Trophoblast cell (in vitro differentiated cells and primary cell): Measurements from ENCODE around the gene SNX32.
A peak's percentile ranks its signal among the peaks of the same experiment; 100 is the strongest.

ENCODE experiments used
- DNase-seq, 2 donors: peaks; one replicate each; pipeline ENCODE4 v3.0.0-alpha.2; 2016
- H2AFZ ChIP-seq: 2 replicates; pipeline ENCODE4 v1.6.1; 2013; ENCODE audit warnings: low read length, moderate library complexity, mild to moderate bottlenecking; ENCODE audit not compliant: insufficient read depth, poor library complexity
- H2AK5ac ChIP-seq: 2 replicates; pipeline ENCODE4 v1.6.1; 2013; ENCODE audit warnings: mild to moderate bottlenecking, low read length
- H2BK120ac ChIP-seq: 2 replicates; pipeline ENCODE4 v1.6.1; 2013; ENCODE audit warnings: low read length, mild to moderate bottlenecking, moderate library complexity; ENCODE audit not compliant: insufficient read depth, poor library complexity
- H2BK12ac ChIP-seq: 2 replicates; pipeline ENCODE4 v1.6.1; 2013; ENCODE audit warnings: mild to moderate bottlenecking, low read length, moderate library complexity
- H2BK5ac ChIP-seq: 2 replicates; pipeline ENCODE4 v1.6.1; 2013; ENCODE audit warnings: low read length, low read depth, moderate library complexity, mild to moderate bottlenecking; ENCODE audit not compliant: poor library complexity
- H3K14ac ChIP-seq: 2 replicates; pipeline ENCODE4 v1.6.1; 2013; ENCODE audit warnings: mild to moderate bottlenecking, low read length
- H3K18ac ChIP-seq: 2 replicates; pipeline ENCODE4 v1.6.1; 2013; ENCODE audit warnings: mild to moderate bottlenecking, low read length
- H3K23ac ChIP-seq: 2 replicates; pipeline ENCODE4 v1.6.1; 2013; ENCODE audit warnings: low read length
- H3K27ac ChIP-seq: 2 replicates; pipeline ENCODE4 v1.5.1; 2013; ENCODE audit warnings: low read depth, mild to moderate bottlenecking, inconsistent platforms, low read length, moderate library complexity
- H3K27me3 ChIP-seq: 2 replicates; pipeline ENCODE4 v1.6.1; 2013; ENCODE audit warnings: inconsistent platforms, mild to moderate bottlenecking, low read length, moderate library complexity; ENCODE audit not compliant: insufficient read depth
- H3K36me3 ChIP-seq, 2 experiments: 1 replicate in 1 of 2; 2 replicates in 1 of 2; pipeline ENCODE4 v1.6.1; 2013; ENCODE audit warnings: low read length in 2 of 2, mild to moderate bottlenecking in 2 of 2, moderate library complexity in 1 of 2; ENCODE audit not compliant: insufficient read depth in 2 of 2, control insufficient read depth in 1 of 2
- H3K4ac ChIP-seq: 2 replicates; pipeline ENCODE4 v1.6.1; 2013; ENCODE audit warnings: low read depth, mild to moderate bottlenecking, low read length, moderate library complexity
- H3K4me1 ChIP-seq, 2 experiments: 1 replicate in 1 of 2; 2 replicates in 1 of 2; pipeline ENCODE4 v1.6.1; 2013; ENCODE audit warnings: low read length in 2 of 2, mild to moderate bottlenecking in 2 of 2, moderate library complexity in 1 of 2; ENCODE audit not compliant: insufficient read depth in 2 of 2, control insufficient read depth in 1 of 2
- H3K4me2 ChIP-seq: 2 replicates; pipeline ENCODE4 v1.6.1; 2013; ENCODE audit warnings: inconsistent platforms, mild to moderate bottlenecking, low read length, moderate library complexity
- H3K4me3 ChIP-seq: 2 replicates; pipeline ENCODE4 v1.5.1; 2013; ENCODE audit warnings: mild to moderate bottlenecking, low read depth, low read length, inconsistent platforms
- H3K79me1 ChIP-seq: one replicate; pipeline ENCODE4 v1.6.1; 2013; ENCODE audit warnings: low read length
- H3K79me2 ChIP-seq: 2 replicates; pipeline ENCODE4 v1.6.1; 2013; ENCODE audit warnings: low read length, mild to moderate bottlenecking; ENCODE audit not compliant: control insufficient read depth, insufficient read depth, poor library complexity
- H3K9ac ChIP-seq: 2 replicates; pipeline ENCODE4 v1.6.1; 2013; ENCODE audit warnings: mild to moderate bottlenecking, low read length
- H3K9me3 ChIP-seq: 2 replicates; pipeline ENCODE4 v1.6.1; 2013; ENCODE audit warnings: low read depth, mild to moderate bottlenecking, control low read depth, inconsistent platforms, low read length; ENCODE audit not compliant: insufficient read depth
- H4K12ac ChIP-seq: 2 replicates; pipeline ENCODE4 v1.6.1; 2013; ENCODE audit warnings: low read depth, mild to moderate bottlenecking, low read length, moderate library complexity
- H4K8ac ChIP-seq: 2 replicates; pipeline ENCODE4 v1.6.1; 2013; ENCODE audit warnings: low read depth, mild to moderate bottlenecking, low read length, moderate library complexity
- H4K91ac ChIP-seq: one replicate; pipeline ENCODE4 v1.6.1; 2013; ENCODE audit warnings: low read depth, mild to moderate bottlenecking, low read length, moderate library complexity
- WGBS: extraction: QIAGEN DNeasy Blood & Tissue Kit; methylation state at CpG from one replicate; pipeline ENCODE4 v1.1.7; 2013; ENCODE audit warnings: missing lambda C conversion rate; ENCODE audit not compliant: insufficient read length, insufficient coverage; ENCODE audit errors: extremely low coverage; 5-methylcytosine and 5-hydroxymethylcytosine counted together

SNX32 gene

GRCh38 chr11:65896034-65896999 lies 62.6 kb downstream of the SNX32 start:
- Histone ChIP-seq H2BK12ac (no peak overlapping the region), H3K4me1 (peaks cover 13 to 24% of the 10 kb centered on the region in 2 experiments), H3K4me2 (no peak overlapping the region), H3K9ac (no peak overlapping the region), H3K79me1 (peaks cover 15% of the 10 kb centered on the region), H3K9me3 (no peaks in the 10 kb centered on the region), H3K36me3 (peaks cover 0 to 10% of the 10 kb centered on the region in 2 experiments), H3K27ac (no peak overlapping the region), H3K18ac (no peak overlapping the region), H4K12ac (no peak overlapping the region), H3K14ac (no peak overlapping the region), H4K91ac (no peak overlapping the region), H2AK5ac (no peak overlapping the region), H3K4ac (no peak overlapping the region), H2AFZ (no peak overlapping the region), H3K4me3 (no peak overlapping the region), H2BK5ac (no peak overlapping the region), H2BK120ac (no peak overlapping the region), H3K27me3 (peaks cover 13% of the 10 kb centered on the region), H3K79me2 (peaks cover 9% of the 10 kb centered on the region), H4K8ac (no peak overlapping the region), H3K23ac (no peak overlapping the region)
- WGBS = no CpG with 5 or more reads among the region's 14 CpGs
- no peak for DNase-seq

- Histone ChIP-seq H3K18ac (no peak overlapping the region), H3K4me3 (no peak overlapping the region), H3K9ac (no peak overlapping the region), H3K4me2 (no peak overlapping the region), H2AK5ac (no peak overlapping the region), H4K8ac (no peak overlapping the region), H2BK5ac (no peak overlapping the region), H3K36me3 (peaks cover 0 to 10% of the 10 kb centered on the region in 2 experiments), H4K12ac (no peak overlapping the region), H3K23ac (no peak overlapping the region), H2BK120ac (no peak overlapping the region), H3K27ac (no peak overlapping the region), H3K79me1 (peaks cover 14% of the 10 kb centered on the region), H2AFZ (no peak overlapping the region), H3K14ac (no peak overlapping the region), H3K9me3 (no peaks in the 10 kb centered on the region), H4K91ac (no peak overlapping the region), H3K4me1 (peaks cover 20 to 23% of the 10 kb centered on the region in 2 experiments), H3K79me2 (peaks cover 8% of the 10 kb centered on the region), H3K27me3 (peaks cover 13% of the 10 kb centered on the region), H2BK12ac (no peak overlapping the region), H3K4ac (no peak overlapping the region)
- WGBS = no CpG with 5 or more reads among the region's 4 CpGs
- DNase-seq = no peak
Measured at GRCh38 chr11:65897020-65897471, 63.3 kb downstream of the SNX32 start.

DNA sequence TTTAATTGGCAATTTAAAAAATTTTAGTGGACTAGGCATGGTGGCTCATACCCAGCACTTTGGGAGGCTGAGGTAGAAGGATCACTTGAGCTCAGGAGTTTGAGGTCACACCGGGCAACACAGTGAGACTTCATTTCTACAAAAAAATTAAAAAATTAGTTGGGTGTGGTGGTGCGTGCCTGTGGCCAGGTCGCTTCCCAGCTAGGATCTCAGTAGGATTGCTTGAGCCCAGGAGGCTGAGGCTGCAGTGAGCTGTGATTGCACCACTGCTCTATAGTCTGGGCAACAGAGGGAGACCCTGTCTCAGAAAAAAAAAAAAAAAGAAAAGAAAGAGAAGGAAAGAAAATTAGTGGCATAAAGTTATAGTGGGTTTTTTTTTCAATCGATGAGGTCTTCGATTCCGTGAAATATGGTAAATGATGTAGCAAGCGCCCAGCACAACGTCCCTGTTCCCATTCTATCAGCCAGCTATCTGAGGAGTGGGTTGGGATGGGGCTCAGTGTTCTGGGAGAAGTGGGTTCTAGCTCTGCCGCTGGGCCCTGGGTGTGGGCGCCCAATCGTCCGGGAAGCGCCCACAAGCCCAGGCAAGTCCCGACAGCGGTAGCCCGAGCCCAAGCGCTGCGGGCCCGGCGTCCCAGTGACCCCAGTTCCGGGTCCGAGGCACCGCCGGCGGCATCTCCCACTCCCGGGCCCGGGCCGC lies 65.0 kb downstream of the SNX32 start:
- Histone ChIP-seq H3K4me2 (peak overlapping the region; percentile 85), H4K91ac (peak overlapping the region; percentile 90), H3K27ac (peak overlapping the region; percentile 32), H4K12ac (peak overlapping the region; percentile 49), H4K8ac (peak overlapping the region; percentile 89), H3K9ac (no peak overlapping the region), H2BK120ac (peak overlapping the region; percentile 85), H3K4ac (peak overlapping the region; percentile 80), H2BK12ac (peak overlapping the region; percentile 42), H3K79me1 (peaks cover 20% of the 10 kb centered on the region), H3K4me3 (peak overlapping the region; percentile 61), H3K79me2 (peaks cover 8% of the 10 kb centered on the region), H3K36me3 (peaks cover 0 to 5% of the 10 kb centered on the region in 2 experiments), H2BK5ac (peak overlapping the region; percentile 8), H3K23ac (no peak overlapping the region), H3K4me1 (peaks cover 33 to 38% of the 10 kb centered on the region in 2 experiments), H3K9me3 (no peaks in the 10 kb centered on the region), H2AK5ac (no peak overlapping the region), H3K14ac (peak overlapping the region; percentile 56), H3K18ac (peak overlapping the region; percentile 81), H2AFZ (peak overlapping the region; percentile 38), H3K27me3 (peaks cover 13% of the 10 kb centered on the region)
- WGBS = no CpG with 5 or more reads among the region's 28 CpGs
- no peak for DNase-seq

GRCh38 chr11:65899356-65900124 lies 65.8 kb downstream of the SNX32 start:
- Histone ChIP-seq H2AFZ (peak overlapping the region; percentile 38), H3K9me3 (no peaks in the 10 kb centered on the region), H2BK120ac (peak overlapping the region; percentile 85)

More at GRCh38 chr11:65899356-65900124, 65.8 kb downstream of the SNX32 start:
- H2BK5ac ChIP-seq = peak overlapping the region; percentile 8
- peak overlapping the region; percentile 26 for H3K4ac ChIP-seq
- H3K27me3 ChIP-seq = peaks cover 13% of the 10 kb centered on the region
- H3K79me1 ChIP-seq = peaks cover 20% of the 10 kb centered on the region
- peak overlapping the region; percentile 85 for H3K4me2 ChIP-seq
- peaks cover 0 to 5% of the 10 kb centered on the region in 2 experiments for H3K36me3 ChIP-seq
- H3K14ac ChIP-seq = peak overlapping the region; percentile 56
- H3K4me3 ChIP-seq = peak overlapping the region; percentile 61
- H2BK12ac ChIP-seq = peak overlapping the region; percentile 21
- H4K8ac ChIP-seq = peak overlapping the region; percentile 89
- peak; percentile 46 to 61 for DNase-seq
- WGBS = no CpG with 5 or more reads among the region's 78 CpGs
- H3K4me1 ChIP-seq = peaks cover 33 to 38% of the 10 kb centered on the region in 2 experiments
- H3K27ac ChIP-seq = peak overlapping the region; percentile 32
- peak overlapping the region; percentile 27 for H2AK5ac ChIP-seq
- peak overlapping the region; percentile 1 for H3K9ac ChIP-seq
- no peak overlapping the region for H3K23ac ChIP-seq
- H3K79me2 ChIP-seq = peaks cover 8% of the 10 kb centered on the region
- peak overlapping the region; percentile 90 for H4K91ac ChIP-seq
- H3K18ac ChIP-seq = peak overlapping the region; percentile 81
- peak overlapping the region; percentile 49 for H4K12ac ChIP-seq
